GM18951 (cell line): Measurements from ENCODE around the gene CPPED1.
A peak's percentile ranks its signal among the peaks of the same experiment; 100 is the strongest.

Experiments
- POLR2A ChIP-seq: IDR thresholded peaks from 4 replicates; pipeline ENCODE4 v1.6.1; 2011; ENCODE audit warnings: mild to moderate bottlenecking; ENCODE audit not compliant: insufficient read length, insufficient read depth; ENCODE audit errors: extremely low read depth
- in situ Hi-C: fragments of 300-500 bp; cut with MboI; formaldehyde crosslinking; loops from one replicate; pipeline ENCODE4 v1.12.0; 2022; ENCODE audit warnings: low sequenced_read_pairs, mixed read lengths, inconsistent platforms; ENCODE audit not compliant: unreplicated experiment

CPPED1 gene, protein sequence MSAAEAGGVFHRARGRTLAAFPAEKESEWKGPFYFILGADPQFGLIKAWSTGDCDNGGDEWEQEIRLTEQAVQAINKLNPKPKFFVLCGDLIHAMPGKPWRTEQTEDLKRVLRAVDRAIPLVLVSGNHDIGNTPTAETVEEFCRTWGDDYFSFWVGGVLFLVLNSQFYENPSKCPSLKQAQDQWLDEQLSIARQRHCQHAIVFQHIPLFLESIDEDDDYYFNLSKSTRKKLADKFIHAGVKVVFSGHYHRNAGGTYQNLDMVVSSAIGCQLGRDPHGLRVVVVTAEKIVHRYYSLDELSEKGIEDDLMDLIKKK

GRCh38 chr16:12803203-12804093 lies at the start of gene CPPED1:
Gene CPPED1 (minus strand): TSS chr16:12803887. CDS start chr16:12803776, 111 bp downstream.
- peak; percentile 72 for TF ChIP-seq POLR2A
- in situ Hi-C loops, result loop anchor here (25.0 kb wide), 1 partner anchor 716 kb away; no protein-coding TSS in a partner anchor

- TF ChIP-seq POLR2A, result no peak
- in situ Hi-C loops, result no loop called here
These were observed 46.5 kb upstream of the CPPED1 start for GRCh38 chr16:12850186-12850585.

GRCh38 chr16:12846592-12846991 lies 42.9 kb upstream of the CPPED1 start:
- TF ChIP-seq POLR2A, result no peak
- in situ Hi-C loops, result no loop called here

DNA sequence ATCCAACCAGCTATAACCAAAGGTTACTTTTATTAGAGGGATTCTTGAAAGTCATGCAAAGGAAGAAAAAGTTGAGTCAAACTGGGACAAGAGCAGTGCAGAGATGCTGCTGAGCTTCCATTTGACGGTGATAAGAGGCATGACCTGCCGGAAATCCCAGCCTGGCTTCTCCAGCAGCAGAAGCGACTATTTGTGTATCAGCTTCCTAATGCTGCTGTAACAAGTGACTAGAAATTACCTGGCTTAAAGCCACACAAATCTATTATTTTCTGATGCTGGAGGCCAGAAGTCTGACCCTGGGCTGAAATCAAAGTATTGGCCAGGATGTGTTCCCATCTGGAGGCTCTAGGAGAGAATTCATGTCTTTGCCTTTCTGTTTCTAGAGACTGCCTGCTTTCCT lies 41.6 kb upstream of the CPPED1 start:
- in situ Hi-C loops, result no loop called here
- TF ChIP-seq POLR2A, result no peak

DNA sequence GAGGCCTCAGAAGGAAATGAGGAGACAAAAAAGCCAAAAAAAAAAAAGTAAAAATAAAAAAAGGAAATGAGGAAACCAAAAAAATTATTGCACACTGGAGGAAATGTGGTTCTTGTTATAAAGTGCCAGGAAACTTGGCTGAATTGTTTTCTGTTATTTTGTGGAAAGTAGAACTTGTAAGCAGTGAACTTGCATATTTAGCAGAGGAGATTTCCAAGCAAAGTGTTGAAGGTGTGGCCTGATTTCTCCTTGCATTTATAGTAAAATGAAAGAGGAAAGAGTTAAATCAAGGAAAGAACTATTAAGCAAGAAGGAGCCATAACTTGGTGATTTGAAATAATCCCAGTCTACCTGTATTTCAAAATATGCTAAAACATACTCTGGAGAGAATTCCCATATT lies 34.1 kb upstream of the CPPED1 start:
- in situ Hi-C loops, result no loop called here

DNA sequence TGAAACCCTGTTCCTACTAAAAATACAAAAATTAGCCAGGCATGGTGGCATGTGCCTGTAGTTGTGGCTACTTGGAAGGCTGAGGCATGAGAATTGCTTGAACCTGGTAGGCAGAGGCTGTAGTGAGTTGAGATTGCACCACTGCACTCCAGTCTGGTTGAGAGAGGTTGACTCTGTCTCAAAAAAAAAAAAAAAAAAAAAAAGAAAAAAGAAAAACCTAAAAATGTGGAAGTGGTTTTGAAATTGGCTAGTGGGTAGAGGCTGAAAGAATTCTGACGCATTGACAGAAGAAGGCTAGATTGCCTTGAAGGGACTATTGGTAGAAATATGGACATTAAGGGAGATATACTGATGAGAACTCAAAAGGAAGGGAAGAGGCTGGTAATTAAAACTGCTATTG lies 33.6 kb upstream of the CPPED1 start:
- in situ Hi-C loops, result no loop called here
- no peak for TF ChIP-seq POLR2A

More for the DNA sequence above, 34.1 kb upstream of the CPPED1 start:
- no peak for TF ChIP-seq POLR2A

DNA sequence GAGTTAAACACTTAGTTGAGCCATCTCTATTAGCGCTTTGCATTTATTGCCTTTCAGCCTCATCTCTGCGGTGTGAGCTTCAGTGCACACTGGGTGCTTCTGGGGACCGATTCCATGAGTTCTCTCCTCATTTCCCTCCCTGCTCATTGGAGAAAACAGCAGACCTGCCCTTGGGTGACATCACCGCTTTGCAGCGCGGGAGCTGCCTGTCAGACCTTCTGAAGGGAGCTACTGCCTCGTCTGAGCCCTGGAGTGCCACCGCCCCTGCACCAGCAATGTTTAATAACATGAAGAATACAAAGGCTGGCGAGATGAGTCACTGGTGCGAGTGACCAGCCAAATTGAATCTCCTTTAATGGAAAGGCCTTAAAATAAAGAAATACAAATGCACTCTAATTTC lies 30.2 kb upstream of the CPPED1 start:
- in situ Hi-C loops, result no loop called here
- TF ChIP-seq POLR2A, result no peak

- in situ Hi-C loops, result no loop called here
- TF ChIP-seq POLR2A, result no peak
These were observed 25.6 kb upstream of the CPPED1 start for GRCh38 chr16:12829096-12829888.

GRCh38 chr16:12828206-12828605 lies 24.5 kb upstream of the CPPED1 start:
- no peak for TF ChIP-seq POLR2A
- in situ Hi-C loops, result no loop called here

- no peak for TF ChIP-seq POLR2A
- in situ Hi-C loops, result no loop called here
These were observed 22.9 kb upstream of the CPPED1 start for GRCh38 chr16:12826559-12826958.

DNA sequence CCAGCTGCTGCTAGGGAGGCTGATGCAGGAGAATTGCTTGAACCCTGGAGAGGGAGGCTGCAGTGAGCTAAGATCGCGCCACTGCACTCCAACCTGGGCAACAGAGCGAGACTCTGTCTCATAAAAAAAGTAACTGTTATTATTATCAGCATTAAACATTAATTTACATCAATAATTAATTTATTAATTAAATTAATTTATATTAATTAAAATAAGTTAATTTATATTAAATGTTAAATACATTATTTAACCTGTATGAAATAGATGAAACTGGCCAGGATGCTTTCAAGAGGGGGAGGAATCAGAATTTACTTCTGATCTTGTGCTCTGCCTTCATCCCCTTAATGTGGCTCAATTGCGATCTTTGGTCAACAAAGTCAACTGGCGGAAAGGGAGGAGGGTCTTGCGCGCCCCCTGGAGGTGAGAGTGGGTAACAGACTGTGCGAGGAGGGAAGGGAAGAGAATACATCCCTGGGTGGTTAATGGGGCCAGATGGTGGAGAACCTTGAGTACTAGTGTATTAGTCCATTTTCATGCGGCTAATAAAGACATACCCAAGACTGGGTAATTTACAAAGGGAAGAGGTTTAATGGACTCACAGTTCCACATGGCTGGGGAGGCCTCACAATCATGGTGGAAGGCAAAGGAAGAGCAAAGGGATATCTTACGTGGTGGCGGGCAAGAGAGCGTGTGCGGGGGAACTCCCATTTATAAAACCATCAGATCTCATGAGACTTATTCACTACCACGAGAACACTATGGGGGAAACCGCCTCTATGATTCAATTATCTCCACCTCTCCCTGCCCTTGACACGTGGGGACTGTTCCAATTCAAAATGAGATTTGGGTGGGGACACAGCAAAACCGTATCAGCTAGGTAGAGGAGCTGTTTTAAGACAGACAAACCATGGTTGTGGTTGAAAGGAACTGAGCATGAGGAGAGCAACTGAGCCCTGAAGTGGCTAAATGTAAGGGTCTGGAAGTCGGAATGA lies 15.7 kb upstream of the CPPED1 start:
- TF ChIP-seq POLR2A, result no peak
- in situ Hi-C loops, result loop anchor here (25.0 kb wide), 1 partner anchor 732 kb away; no protein-coding TSS in a partner anchor

DNA sequence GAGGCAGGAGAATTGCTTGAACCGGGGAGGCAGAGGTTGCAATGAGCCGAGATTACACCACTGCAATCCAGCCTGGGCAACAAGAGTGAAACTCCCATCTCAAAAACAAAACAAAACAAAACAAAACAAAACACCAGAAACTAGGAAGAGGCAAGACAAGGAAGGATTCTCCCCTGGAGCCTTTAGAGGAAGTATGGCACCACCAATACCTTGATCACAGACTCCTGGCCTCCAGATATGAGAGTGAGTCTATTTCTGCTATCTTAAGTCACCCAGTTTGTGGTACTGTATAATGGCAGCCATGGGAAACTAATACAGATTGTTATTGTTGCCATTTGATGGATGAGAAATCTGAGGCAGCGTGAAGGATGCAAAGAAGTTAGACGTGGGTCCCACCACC lies 14.6 kb upstream of the CPPED1 start:
- TF ChIP-seq POLR2A, result no peak
- in situ Hi-C loops, result loop anchor here (25.0 kb wide), 1 partner anchor 731 kb away; no protein-coding TSS in a partner anchor

GRCh38 chr16:12816791-12817214 lies 13.1 kb upstream of the CPPED1 start:
- in situ Hi-C loops, result loop anchor here (25.0 kb wide), 1 partner anchor 730 kb away; no protein-coding TSS in a partner anchor
